H1 (cell line): ENCODE data around the gene SOX12. TPM values are rescaled to one million over a fixed set of nuclear protein-coding genes. Genes with fewer than 3 reads are reported as not detected.

Source experiments
- CTCF ChIA-PET: fragments of 300-600 bp; sonication (Branson Sonifier 250); formaldehyde crosslinking; loops from one replicate; lab custom pipeline; 2021; ENCODE audit not compliant: partially characterized antibody; lab: Charles Lee
- POLR2A ChIA-PET: fragments of 300-600 bp; sonication (Branson Sonifier 250); formaldehyde crosslinking; loops from one replicate; lab custom pipeline; 2021; ENCODE audit warnings: inconsistent platforms; ENCODE audit not compliant: partially characterized antibody; lab: Charles Lee
- DNase-seq, 2 experiments: peaks; one replicate each; pipeline versions ENCODE4 v3.0.0 to v3.0.0-alpha.2; 2010 to 2022; ENCODE audit warnings: low spot score in 2 of 2, low read depth in 1 of 2, mixed read lengths in 1 of 2
- FAIRE-seq: peaks from 2 replicates; lab custom pipeline; 2011; peaks lifted over from hg19 to GRCh38; lab: Jason Lieb, UNC
- H2AFZ ChIP-seq: 2 replicates; pipeline ENCODE4 v1.8.1; 2012; ENCODE audit warnings: low read length, inconsistent platforms
- H2AK5ac ChIP-seq: 2 replicates; pipeline ENCODE4 v1.6.1; 2013; ENCODE audit warnings: low read depth, low read length
- H2BK120ac ChIP-seq: replicated peaks from 2 replicates; pipeline ENCODE3; 2013; ENCODE audit warnings: low read depth, low read length, inconsistent platforms
- H2BK12ac ChIP-seq: 2 replicates; pipeline ENCODE4 v1.6.1; 2013; ENCODE audit warnings: low read depth, low read length
- H2BK15ac ChIP-seq: 2 replicates; pipeline ENCODE4 v1.6.1; 2013; ENCODE audit warnings: low read length
- H2BK20ac ChIP-seq: 2 replicates; pipeline ENCODE4 v1.6.1; 2013; ENCODE audit warnings: low read length
- H2BK5ac ChIP-seq: 2 replicates; pipeline ENCODE4 v1.6.1; 2013; ENCODE audit warnings: low read depth, low read length
- H3K14ac ChIP-seq: 2 replicates; pipeline ENCODE4 v1.6.1; 2013; ENCODE audit warnings: inconsistent platforms; ENCODE audit not compliant: insufficient read length
- H3K18ac ChIP-seq: 2 replicates; pipeline ENCODE4 v1.6.1; 2013; ENCODE audit warnings: low read length; ENCODE audit errors: extremely low read depth
- H3K23ac ChIP-seq: 2 replicates; pipeline ENCODE4 v1.6.1; 2013; ENCODE audit warnings: inconsistent platforms; ENCODE audit not compliant: insufficient read length
- H3K23me2 ChIP-seq: 2 replicates; pipeline ENCODE4 v1.6.1; 2013; ENCODE audit warnings: low read depth, low read length
- H3K27ac ChIP-seq: 2 replicates; pipeline ENCODE4 v1.6.1; 2011; ENCODE audit warnings: low read depth, low read length, inconsistent platforms
- H3K27me3 ChIP-seq, 4 experiments: replicated peaks in 1 of 4; 1 replicate in 1 of 4; 2 replicates in 3 of 4; pipeline versions ENCODE4 v1.6.1 to v1.8.1; 2011 to 2013; ENCODE audit warnings: low read length in 3 of 4, mild to moderate bottlenecking in 3 of 4, inconsistent platforms in 2 of 4, mixed read lengths in 2 of 4, moderate library complexity in 1 of 4; ENCODE audit not compliant: control insufficient read depth in 3 of 4, insufficient read depth in 3 of 4; ENCODE audit errors: extremely low read depth in 1 of 4
- H3K36me3 ChIP-seq, 4 experiments: 2 replicates each; pipeline versions ENCODE4 v1.6.1 to v1.8.1; 2011 to 2013; ENCODE audit warnings: mild to moderate bottlenecking in 4 of 4, low read length in 3 of 4, moderate library complexity in 2 of 4, control low read depth in 1 of 4, inconsistent platforms in 1 of 4; ENCODE audit not compliant: insufficient read depth in 4 of 4, control insufficient read depth in 2 of 4
- H3K4ac ChIP-seq: replicated peaks from 2 replicates; pipeline ENCODE3; 2013; ENCODE audit warnings: low read length, low read depth, mixed read lengths, inconsistent platforms; ENCODE audit not compliant: insufficient read length
- H3K4me1 ChIP-seq, 4 experiments: replicated peaks in 1 of 4; 1 replicate in 1 of 4; 2 replicates in 3 of 4; pipeline versions ENCODE4 v1.6.1 to v1.8.1; 2011 to 2013; ENCODE audit warnings: low read length in 3 of 4, inconsistent platforms in 2 of 4, mixed read lengths in 1 of 4; ENCODE audit not compliant: insufficient read depth in 4 of 4, control insufficient read depth in 3 of 4
- H3K4me2 ChIP-seq, 2 experiments: 2 replicates each; pipeline versions ENCODE4 v1.6.1 to v1.8.1; 2011 to 2013; ENCODE audit warnings: low read depth in 2 of 2, low read length in 2 of 2, control low read depth in 1 of 2, inconsistent platforms in 1 of 2, mild to moderate bottlenecking in 1 of 2; ENCODE audit not compliant: insufficient read depth in 1 of 2
- H3K4me3 ChIP-seq, 4 experiments: fragments of 200-600, 300-600 bp in 1 of 4; sonication (generic), shearing (Covaris generic), sonication (Bioruptor Twin) in 1 of 4; 2 replicates each; pipeline versions ENCODE4 v1.5.1 to v1.8.1; 2011 to 2016; ENCODE audit warnings: low read length in 4 of 4, low read depth in 3 of 4, control low read depth in 2 of 4, inconsistent platforms in 2 of 4, mild to moderate bottlenecking in 2 of 4, mixed read lengths in 1 of 4, moderate library complexity in 1 of 4; ENCODE audit not compliant: insufficient read depth in 2 of 4; ENCODE audit errors: extremely low read depth in 1 of 4
- H3K56ac ChIP-seq: replicated peaks from 2 replicates; pipeline ENCODE3; 2013; ENCODE audit warnings: low read depth, mild to moderate bottlenecking, mixed read lengths, low read length, inconsistent platforms; ENCODE audit not compliant: insufficient read length
- H3K79me1 ChIP-seq: 2 replicates; pipeline ENCODE4 v1.6.1; 2013; ENCODE audit warnings: low read depth, low read length, control low read depth
- H3K79me2 ChIP-seq, 2 experiments: 2 replicates each; pipeline versions ENCODE4 v1.6.1 to v1.8.1; 2012 to 2013; ENCODE audit warnings: low read length in 2 of 2, mild to moderate bottlenecking in 2 of 2, inconsistent platforms in 1 of 2; ENCODE audit not compliant: insufficient read depth in 2 of 2, control insufficient read depth in 1 of 2
- H3K9ac ChIP-seq, 4 experiments: replicated peaks in 1 of 4; 1 replicate in 1 of 4; 2 replicates in 3 of 4; pipeline versions ENCODE4 v1.6.1 to v1.8.1; 2011 to 2013; ENCODE audit warnings: low read depth in 3 of 4, low read length in 3 of 4, control low read depth in 2 of 4, mild to moderate bottlenecking in 2 of 4, moderate library complexity in 2 of 4, inconsistent platforms in 1 of 4; ENCODE audit errors: extremely low read depth in 1 of 4
- H3K9me3 ChIP-seq, 2 experiments: 2 replicates each; pipeline versions ENCODE4 v1.6.1 to v1.8.1; 2012 to 2013; ENCODE audit warnings: mild to moderate bottlenecking in 2 of 2, moderate library complexity in 2 of 2, control low read depth in 1 of 2, inconsistent platforms in 1 of 2, low read depth in 1 of 2, low read length in 1 of 2, mixed read lengths in 1 of 2; ENCODE audit not compliant: insufficient read depth in 2 of 2
- H4K20me1 ChIP-seq, 2 experiments: replicated peaks in 1 of 2; 2 replicates each; pipeline versions ENCODE3 to v1.8.1; 2011 to 2013; ENCODE audit warnings: inconsistent platforms in 2 of 2, low read length in 2 of 2, mild to moderate bottlenecking in 1 of 2; ENCODE audit not compliant: insufficient read depth in 2 of 2, control insufficient read depth in 1 of 2
- H4K5ac ChIP-seq: 2 replicates; pipeline ENCODE4 v1.6.1; 2013; ENCODE audit warnings: low read length, low read depth, mixed read lengths, inconsistent platforms; ENCODE audit not compliant: insufficient read length
- H4K8ac ChIP-seq: 2 replicates; pipeline ENCODE4 v1.8.0; 2013; ENCODE audit warnings: mild to moderate bottlenecking, moderate library complexity, low read length, inconsistent platforms; ENCODE audit not compliant: insufficient read depth; ENCODE audit errors: extremely low read depth
- H4K91ac ChIP-seq: replicated peaks from 2 replicates; pipeline ENCODE3; 2013; ENCODE audit warnings: low read length, mixed read lengths, inconsistent platforms; ENCODE audit not compliant: insufficient read length
- BACH1 ChIP-seq: IDR thresholded peaks from 2 replicates; pipeline ENCODE4 v1.6.1; 2012; ENCODE audit warnings: low read length, improper control_type of control experiment
- YY1 ChIP-seq: IDR thresholded peaks from 2 replicates; pipeline ENCODE4 v1.6.1; 2011; ENCODE audit warnings: low read depth, mild to moderate bottlenecking, low read length
- WGBS, 2 experiments: shearing (Covaris generic) in 1 of 2; methylation state at CpG; one replicate each; pipeline versions ENCODE4 v1.1.6 to v1.1.7; 2013 to 2015; ENCODE audit warnings: low lambda C conversion rate in 2 of 2, mixed read lengths in 2 of 2, inconsistent platforms in 1 of 2, low coverage in 1 of 2, missing lambda C conversion rate in 1 of 2; ENCODE audit not compliant: insufficient replicate concordance in 2 of 2, insufficient coverage in 1 of 2, insufficient read length in 1 of 2; ENCODE audit errors: extremely low coverage in 1 of 2, missing lambda C conversion rate in 1 of 2; 5-methylcytosine and 5-hydroxymethylcytosine counted together
- polyA plus RNA-seq, 7 experiments: library from polyadenylated mRNA; depleted of rRNA in 3 of 7; stranded (reverse) in 5 of 7; unstranded in 2 of 7; fragments of >200 nt in 5 of 7; fragments of 200-250 nt in 2 of 7; gene quantifications; 1 replicate in 5 of 7; 2 replicates in 1 of 7; 4 replicates in 1 of 7; pipeline versions ENCODE4 v1.2.1 to v1.2.3, GENCODE V29; 2011 to 2013; ENCODE audit warnings: missing spikeins in 2 of 7, mixed read lengths in 2 of 7
- total RNA-seq: library from RNA; stranded (reverse); fragmentation: NEBNext Ultra II Directional; extraction: Animal tissue kit (Norgen Biotek cat#: 25700); gene quantifications from 2 replicates; pipeline ENCODE4 v1.2.1, GENCODE V29; 2021

Gene SOX12
- total and polyA plus RNA-seq, 2 of the 8 experiments (the other 6 are each of a cell fraction or from before 2014, with no cell fraction given) = 6.4 to 63.0 TPM

- Histone ChIP-seq H3K9ac (no peak overlapping the region), H4K20me1 (no peaks in the 10 kb centered on the region), H3K27ac (no peak overlapping the region), H2BK12ac (peak overlapping the region; percentile 70), H2AK5ac (0 out of 2 replicates have a peak overlapping the region, but pooled peaks have one; percentile 65), H3K79me2 (no peaks in the 10 kb centered on the region; a peak in 1 of 4 replicates), H3K79me1 (no peaks in the 10 kb centered on the region), H3K27me3 (no peaks in the 10 kb centered on the region; a peak in 1 of 7 replicates), H3K23me2 (no peaks in the 10 kb centered on the region), H3K4me3 (no peak overlapping the region), H3K56ac (no peak overlapping the region), H3K4me1 (peaks cover 0 to 5% (median 0%) of the 10 kb centered on the region in 4 experiments; a peak in 2 of 7 replicates), H2BK5ac (peak overlapping the region; percentile 82), H2AFZ (peak overlapping the region; percentile 67; the same call in 1 of the 2 replicates), H3K9me3 (no peaks in the 10 kb centered on the region), H2BK120ac (no peak overlapping the region), H3K18ac (peak overlapping the region; percentile 79; the same call in 1 of the 2 replicates), H4K91ac (peak overlapping the region; percentile 22), H3K4me2 (no peak overlapping the region), H4K5ac (no peak overlapping the region), H2BK15ac (0 out of 2 replicates have a peak overlapping the region, but pooled peaks have one; percentile 54), H3K4ac (no peak overlapping the region), H4K8ac (no peak overlapping the region), H3K23ac (no peak overlapping the region), H3K14ac (no peak overlapping the region), H3K36me3 (no peaks in the 10 kb centered on the region; a peak in 1 of 8 replicates), H2BK20ac (0 out of 2 replicates have a peak overlapping the region, but pooled peaks have one; percentile 88)
- ChIA-PET POLR2A (interaction anchor here (0.7 to 14.7 kb wide), 7 partner anchors 9 to 45 kb away, joined by 3 to 172 read pairs (median 3); partner anchors contain the start of genes SOX12 and TRIB3), CTCF (interaction anchor here (0.8 to 4.9 kb wide), 12 partner anchors 8 to 260 kb away, joined by 3 to 41 read pairs (median 3); no protein-coding TSS in a partner anchor)
- no peak for FAIRE-seq
- 88 to 100% methylated on average over 1 to 6 of the region's 7 CpGs for WGBS, 2 experiments
- TF ChIP-seq BACH1 = peak; percentile 56
- TF ChIP-seq YY1 = no peak
- DNase-seq = no peak
Observed at GRCh38 chr20:370977-371754, 45.8 kb downstream of the SOX12 start.
